ENCODE data around the gene SLC10A6.

GRCh38 chr4:86876894-86877685, 27.9 kb upstream of the SLC10A6 start:
- no peak for TF ChIP-seq EP300 (IDR thresholded peaks at IDR 0.05; ENCODE audit: borderline replicate concordance)
- TF ChIP-seq YY1 (IDR thresholded peaks at IDR 0.05; ENCODE audit: low read depth): no peak
- TF ChIP-seq, protein P1, sequence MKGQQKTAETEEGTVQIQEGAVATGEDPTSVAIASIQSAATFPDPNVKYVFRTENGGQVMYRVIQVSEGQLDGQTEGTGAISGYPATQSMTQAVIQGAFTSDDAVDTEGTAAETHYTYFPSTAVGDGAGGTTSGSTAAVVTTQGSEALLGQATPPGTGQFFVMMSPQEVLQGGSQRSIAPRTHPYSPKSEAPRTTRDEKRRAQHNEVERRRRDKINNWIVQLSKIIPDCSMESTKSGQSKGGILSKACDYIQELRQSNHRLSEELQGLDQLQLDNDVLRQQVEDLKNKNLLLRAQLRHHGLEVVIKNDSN (IDR thresholded peaks at IDR 0.05): no peak
- no peak for TF ChIP-seq FOXM1 (IDR thresholded peaks at IDR 0.05; ENCODE audit: borderline replicate concordance, low read depth)
- no peak for TF ChIP-seq TCF12 (IDR thresholded peaks at IDR 0.05; ENCODE audit: low read depth)

Data from Ishikawa (cell line).